Right atrium auricular region (tissue), 2 donors: ENCODE measurements around the gene ZDHHC8. TPM values are rescaled to one million over a fixed set of nuclear protein-coding genes. Genes with fewer than 3 reads are reported as not detected.
A peak's percentile ranks its signal among the peaks of the same experiment; 100 is the strongest.

Experiments
- DNase-seq: peaks from one replicate; pipeline ENCODE4 v3.0.0-alpha.2; 2019; ENCODE audit warnings: low spot score
- H3K27ac ChIP-seq, 2 donors: fragments of 200-600 bp; sonication (generic); 1 replicate in 1 of 2; 2 replicates in 1 of 2; pipeline ENCODE4 v1.5.1; 2016 to 2019
- H3K27me3 ChIP-seq, 2 donors: fragments of 200-600 bp; sonication (generic); one replicate each; pipeline versions ENCODE4 v1.5.1 to v1.6.0; 2017 to 2019
- H3K36me3 ChIP-seq: fragments of 200-600 bp; sonication (generic); one replicate; pipeline ENCODE4 v1.5.1; 2016
- H3K4me1 ChIP-seq, 2 donors: fragments of 200-600 bp; sonication (generic); one replicate each; pipeline versions ENCODE4 v1.5.1 to v1.6.0; 2017 to 2019
- H3K4me3 ChIP-seq, 2 donors: fragments of 200-600 bp; sonication (generic); 1 replicate in 1 of 2; 2 replicates in 1 of 2; pipeline ENCODE4 v1.5.1; 2017 to 2019; ENCODE audit warnings: mild to moderate bottlenecking in 1 of 2, moderate library complexity in 1 of 2
- H3K9me3 ChIP-seq, 2 donors: fragments of 200-600 bp; sonication (generic); one replicate each; pipeline ENCODE4 v1.5.1; 2019
- total RNA-seq, 2 donors: library from RNA; depleted of rRNA; stranded (reverse); fragments of >200 nt; gene quantifications; one replicate each; pipeline ENCODE4 v1.1.0, GENCODE V29; 2016
- TF ChIP-seq, protein P1 (sequence below), 2 donors: fragments of 200-600 bp; sonication (generic); IDR thresholded peaks; one replicate each; pipeline ENCODE4 v1.5.1; 2019; ENCODE audit warnings: antibody characterized with exemption in 2 of 2

Gene ZDHHC8, protein sequence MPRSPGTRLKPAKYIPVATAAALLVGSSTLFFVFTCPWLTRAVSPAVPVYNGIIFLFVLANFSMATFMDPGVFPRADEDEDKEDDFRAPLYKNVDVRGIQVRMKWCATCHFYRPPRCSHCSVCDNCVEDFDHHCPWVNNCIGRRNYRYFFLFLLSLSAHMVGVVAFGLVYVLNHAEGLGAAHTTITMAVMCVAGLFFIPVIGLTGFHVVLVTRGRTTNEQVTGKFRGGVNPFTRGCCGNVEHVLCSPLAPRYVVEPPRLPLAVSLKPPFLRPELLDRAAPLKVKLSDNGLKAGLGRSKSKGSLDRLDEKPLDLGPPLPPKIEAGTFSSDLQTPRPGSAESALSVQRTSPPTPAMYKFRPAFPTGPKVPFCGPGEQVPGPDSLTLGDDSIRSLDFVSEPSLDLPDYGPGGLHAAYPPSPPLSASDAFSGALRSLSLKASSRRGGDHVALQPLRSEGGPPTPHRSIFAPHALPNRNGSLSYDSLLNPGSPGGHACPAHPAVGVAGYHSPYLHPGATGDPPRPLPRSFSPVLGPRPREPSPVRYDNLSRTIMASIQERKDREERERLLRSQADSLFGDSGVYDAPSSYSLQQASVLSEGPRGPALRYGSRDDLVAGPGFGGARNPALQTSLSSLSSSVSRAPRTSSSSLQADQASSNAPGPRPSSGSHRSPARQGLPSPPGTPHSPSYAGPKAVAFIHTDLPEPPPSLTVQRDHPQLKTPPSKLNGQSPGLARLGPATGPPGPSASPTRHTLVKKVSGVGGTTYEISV
- total RNA-seq, result 10 to 100 TPM; 13.5 to 16.6 TPM

GRCh38 chr22:20131597-20131858 is at the start of gene ZDHHC8:
Gene ZDHHC8, plus strand, starts transcription at chr22:20131804. Its CDS starts 144 bp downstream, at chr22:20131948.
- no peak for DNase-seq
- H3K27ac ChIP-seq, result peak within 1 kb of the TSS; percentile 88 to 98
- peaks cover 0 to 51% of the 10 kb centered on the region in 2 donors for H3K4me1 ChIP-seq
- H3K27me3 ChIP-seq, result no peaks in the 10 kb centered on the region
- TF ChIP-seq, protein P1, sequence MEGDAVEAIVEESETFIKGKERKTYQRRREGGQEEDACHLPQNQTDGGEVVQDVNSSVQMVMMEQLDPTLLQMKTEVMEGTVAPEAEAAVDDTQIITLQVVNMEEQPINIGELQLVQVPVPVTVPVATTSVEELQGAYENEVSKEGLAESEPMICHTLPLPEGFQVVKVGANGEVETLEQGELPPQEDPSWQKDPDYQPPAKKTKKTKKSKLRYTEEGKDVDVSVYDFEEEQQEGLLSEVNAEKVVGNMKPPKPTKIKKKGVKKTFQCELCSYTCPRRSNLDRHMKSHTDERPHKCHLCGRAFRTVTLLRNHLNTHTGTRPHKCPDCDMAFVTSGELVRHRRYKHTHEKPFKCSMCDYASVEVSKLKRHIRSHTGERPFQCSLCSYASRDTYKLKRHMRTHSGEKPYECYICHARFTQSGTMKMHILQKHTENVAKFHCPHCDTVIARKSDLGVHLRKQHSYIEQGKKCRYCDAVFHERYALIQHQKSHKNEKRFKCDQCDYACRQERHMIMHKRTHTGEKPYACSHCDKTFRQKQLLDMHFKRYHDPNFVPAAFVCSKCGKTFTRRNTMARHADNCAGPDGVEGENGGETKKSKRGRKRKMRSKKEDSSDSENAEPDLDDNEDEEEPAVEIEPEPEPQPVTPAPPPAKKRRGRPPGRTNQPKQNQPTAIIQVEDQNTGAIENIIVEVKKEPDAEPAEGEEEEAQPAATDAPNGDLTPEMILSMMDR (IDR thresholded peaks at IDR 0.05), result no peak
- peaks cover 7% of the 10 kb centered on the region for H3K36me3 ChIP-seq
- H3K4me3 ChIP-seq, result peak within 1 kb of the TSS; percentile 83 to 88
- no peaks in the 10 kb centered on the region for H3K9me3 ChIP-seq

- Histone ChIP-seq H3K9me3 (no peaks in the 10 kb centered on the region), H3K27ac (peak overlapping the region in 1 of 2 donors; percentile 36), H3K27me3 (no peaks in the 10 kb centered on the region), H3K36me3 (peaks cover 27% of the 10 kb centered on the region), H3K4me3 (no peak overlapping the region), H3K4me1 (peaks cover 0 to 53% of the 10 kb centered on the region in 2 donors)
- TF ChIP-seq, protein P1 (IDR thresholded peaks at IDR 0.05), result no peak
- no peak for DNase-seq
Measured at GRCh38 chr22:20083157-20083890, 48.3 kb upstream of the ZDHHC8 start.

DNA sequence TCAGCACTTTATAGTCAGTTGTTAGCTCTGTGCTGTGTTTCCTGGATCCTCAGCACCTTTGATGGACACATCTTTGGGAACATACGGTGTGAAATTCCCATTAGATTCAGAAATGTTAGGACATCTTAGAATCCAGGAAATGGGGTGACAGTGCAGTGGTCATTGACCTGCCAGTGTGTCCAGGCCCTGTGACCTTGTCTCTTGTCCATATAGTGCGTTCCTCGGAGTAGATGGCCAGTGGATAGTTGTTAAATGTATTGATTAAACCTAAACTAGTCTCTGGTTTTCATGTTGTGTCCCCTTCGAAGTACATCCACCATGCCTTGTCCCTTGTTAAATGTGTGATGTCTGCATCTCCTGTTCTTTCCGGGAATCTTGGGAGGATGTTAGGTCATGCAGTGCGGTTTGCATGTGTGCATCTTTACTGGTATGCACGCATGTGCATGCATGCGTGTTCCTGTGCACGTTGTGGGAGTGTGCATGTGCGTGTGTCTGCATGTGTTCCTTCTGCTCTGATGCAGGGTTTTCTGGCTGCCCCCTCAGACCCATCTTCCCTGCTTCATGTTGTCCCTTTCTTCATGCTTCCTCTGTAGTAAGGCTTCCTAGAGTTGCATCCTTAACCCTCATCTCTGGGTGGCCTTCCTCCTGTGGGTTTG is 47.6 kb upstream of the ZDHHC8 start:
- Histone ChIP-seq H3K4me3 (no peak overlapping the region), H3K27me3 (no peaks in the 10 kb centered on the region), H3K36me3 (peaks cover 34% of the 10 kb centered on the region), H3K4me1 (peaks cover 0 to 53% of the 10 kb centered on the region in 2 donors), H3K27ac (peak overlapping the region in 1 of 2 donors; percentile 14), H3K9me3 (no peaks in the 10 kb centered on the region)
- TF ChIP-seq, protein P1 (IDR thresholded peaks at IDR 0.05), result no peak
- DNase-seq, result no peak

DNA sequence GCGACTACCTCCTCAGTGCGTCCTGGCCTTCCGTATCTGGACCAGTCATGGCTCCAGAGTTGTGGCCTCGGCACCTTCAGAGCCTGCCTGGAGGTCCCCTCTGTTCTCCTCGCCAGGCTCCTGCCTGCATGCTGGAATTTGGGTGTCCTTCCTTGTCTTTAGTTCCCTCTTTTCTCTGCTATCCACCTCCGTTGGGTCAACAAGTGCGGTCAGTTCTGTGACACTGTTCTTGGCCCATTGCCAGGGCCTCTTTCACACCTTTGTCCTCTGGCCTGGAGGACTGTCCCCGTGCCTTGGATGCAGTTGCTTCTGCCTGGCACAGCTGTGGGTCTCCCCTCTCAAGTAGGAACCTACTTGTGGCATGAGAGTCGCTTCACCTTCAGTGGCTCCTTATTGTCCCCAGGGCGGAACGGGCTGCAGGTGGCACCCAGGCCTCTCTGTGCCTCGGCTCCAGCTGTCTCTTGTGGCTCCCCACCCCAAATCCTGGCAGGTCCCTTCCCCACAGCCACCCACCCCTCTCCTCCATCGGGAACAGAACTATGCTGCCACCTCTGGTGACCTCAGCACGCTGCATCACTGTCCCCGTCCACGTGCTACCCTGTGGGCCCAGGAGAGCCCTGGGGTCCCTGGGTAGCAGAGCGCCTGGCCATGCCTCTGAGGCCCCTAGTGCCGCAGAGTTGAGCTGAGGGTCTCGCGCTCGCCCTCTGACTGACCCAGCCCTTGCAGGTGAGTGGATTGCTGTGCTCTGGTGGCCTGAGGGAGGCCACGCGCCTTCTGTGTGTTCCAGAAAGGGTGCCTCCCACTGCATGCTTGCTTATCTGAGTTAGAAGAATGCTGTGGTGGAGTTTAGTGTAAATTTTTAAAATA is 46.8 kb upstream of the ZDHHC8 start:
- no peak overlapping the region for H3K4me3 ChIP-seq
- peak overlapping the region; percentile 9 to 14 for H3K27ac ChIP-seq
- TF ChIP-seq, protein P1 (IDR thresholded peaks at IDR 0.05), result peak in 1 of 2 donors; percentile 49
- H3K36me3 ChIP-seq, result peaks cover 42% of the 10 kb centered on the region
- peaks cover 0 to 53% of the 10 kb centered on the region in 2 donors for H3K4me1 ChIP-seq
- H3K9me3 ChIP-seq, result no peaks in the 10 kb centered on the region
- no peaks in the 10 kb centered on the region for H3K27me3 ChIP-seq
- no peak for DNase-seq

DNA sequence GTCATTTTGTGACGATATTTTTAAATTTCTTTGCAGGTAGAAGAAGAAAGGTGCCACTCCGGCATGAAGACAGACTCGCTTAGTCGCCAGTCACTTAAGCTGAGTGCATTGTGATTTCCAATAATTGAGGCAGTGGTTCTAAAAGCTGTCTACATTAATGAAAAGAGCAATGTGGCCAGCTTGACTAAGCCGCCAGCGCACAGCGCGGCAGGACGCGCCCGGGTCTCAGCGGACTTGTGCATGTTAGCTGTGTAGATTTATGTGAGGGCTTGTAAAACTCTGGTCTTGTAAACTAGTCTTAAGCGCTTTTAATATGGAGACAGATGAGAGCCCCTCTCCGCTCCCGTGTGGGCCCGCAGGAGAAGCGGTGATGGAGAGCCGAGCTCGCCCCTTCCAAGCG is 46.0 kb upstream of the ZDHHC8 start:
- TF ChIP-seq, protein P1 (IDR thresholded peaks at IDR 0.05), result no peak
- H3K4me3 ChIP-seq, result no peak overlapping the region
- no peaks in the 10 kb centered on the region for H3K27me3 ChIP-seq
- H3K9me3 ChIP-seq, result no peaks in the 10 kb centered on the region
- peaks cover 50% of the 10 kb centered on the region for H3K36me3 ChIP-seq
- H3K27ac ChIP-seq, result no peak overlapping the region
- peaks cover 0 to 52% of the 10 kb centered on the region in 2 donors for H3K4me1 ChIP-seq
- DNase-seq, result no peak
